GM12878 (cell line): ENCODE results near the gene CYP1A2.

Experiments used
- ATF3 ChIP-seq: IDR thresholded peaks from 2 replicates; pipeline ENCODE4 v1.6.1; 2011; ENCODE audit warnings: low read depth, mild to moderate bottlenecking, low read length, moderate library complexity, borderline replicate concordance; ENCODE audit errors: extremely low read depth
- CEBPB ChIP-seq, 2 experiments: fragments of 150-350 bp in 1 of 2; IDR thresholded peaks; 2 replicates each; pipeline ENCODE4 v1.6.1; 2012 to 2014; ENCODE audit warnings: low read depth in 2 of 2, low read length in 2 of 2, borderline replicate concordance in 1 of 2, inconsistent platforms in 1 of 2
- ETV6 ChIP-seq, 2 experiments: fragments of 450-650 bp in 1 of 2; IDR thresholded peaks in 1 of 2; conservative IDR thresholded peaks in 1 of 2; 2 replicates each; pipeline ENCODE4 v1.6.1; 2014; ENCODE audit warnings: antibody characterized with exemption in 1 of 2, borderline replicate concordance in 1 of 2, low read depth in 1 of 2, mild to moderate bottlenecking in 1 of 2, moderate library complexity in 1 of 2
- FOXM1 ChIP-seq: IDR thresholded peaks from 2 replicates; pipeline ENCODE4 v1.6.1; 2012; ENCODE audit warnings: low read depth, mild to moderate bottlenecking, inconsistent platforms, low read length, moderate library complexity
- SIN3A ChIP-seq: IDR thresholded peaks from 2 replicates; pipeline ENCODE4 v1.6.1; 2012; ENCODE audit warnings: low read depth, low read length, improper control_type of control experiment
- TF ChIP-seq, protein P1 (sequence below): IDR thresholded peaks from 2 replicates; pipeline ENCODE4 v1.6.1; 2011; ENCODE audit warnings: borderline replicate concordance, low read depth, mild to moderate bottlenecking, moderate library complexity, mixed read lengths, low read length; ENCODE audit not compliant: insufficient read depth; ENCODE audit errors: extremely low read length

DNA sequence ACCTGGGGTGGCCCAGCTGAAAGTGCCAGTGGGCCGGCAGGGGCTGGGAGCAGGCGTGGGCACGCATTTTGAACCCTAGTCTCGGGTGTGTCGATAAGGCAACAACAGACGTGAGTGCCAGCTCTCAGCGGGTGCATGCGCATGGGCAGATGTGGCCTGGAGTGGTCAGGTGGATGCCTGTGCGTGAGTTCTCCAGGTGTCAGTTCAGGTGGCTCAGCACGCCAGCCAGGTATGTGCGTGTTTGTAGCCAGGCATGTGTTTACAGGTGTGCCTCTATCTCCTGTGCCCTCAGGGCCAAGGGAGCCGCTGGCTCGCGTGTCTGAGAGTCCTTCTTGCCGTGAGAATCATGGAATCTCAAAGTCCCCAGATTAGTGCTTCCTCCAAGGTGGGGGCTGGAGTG, 14.8 kb downstream of the CYP1A2 start:
- no peak for TF ChIP-seq SIN3A
- no peak for TF ChIP-seq ATF3
- no peak for TF ChIP-seq FOXM1
- TF ChIP-seq, protein P1, sequence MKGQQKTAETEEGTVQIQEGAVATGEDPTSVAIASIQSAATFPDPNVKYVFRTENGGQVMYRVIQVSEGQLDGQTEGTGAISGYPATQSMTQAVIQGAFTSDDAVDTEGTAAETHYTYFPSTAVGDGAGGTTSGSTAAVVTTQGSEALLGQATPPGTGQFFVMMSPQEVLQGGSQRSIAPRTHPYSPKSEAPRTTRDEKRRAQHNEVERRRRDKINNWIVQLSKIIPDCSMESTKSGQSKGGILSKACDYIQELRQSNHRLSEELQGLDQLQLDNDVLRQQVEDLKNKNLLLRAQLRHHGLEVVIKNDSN = no peak
- TF ChIP-seq ETV6 (conservative IDR thresholded peaks at IDR 0.05 in 1 of 2, IDR thresholded peaks at IDR 0.05 in 1 of 2; ENCODE audit: borderline replicate concordance in 1 of 2, low read depth in 1 of 2) = no peak
- no peak for TF ChIP-seq CEBPB (IDR thresholded peaks at IDR 0.05; ENCODE audit: borderline replicate concordance in 1 of 2, low read depth in 2 of 2, low read length in 2 of 2)
